Left cardiac atrium (tissue), 4 donors: ENCODE results near the gene FAIM. TPM values are rescaled to one million over a fixed set of nuclear protein-coding genes. Genes with fewer than 3 reads are reported as not detected.
"Not testable (repeated sequence)": the region's sequence is repeated elsewhere in the genome, so short reads cannot be mapped to it uniquely, and the experiment has no call there.

Experiments
- ATAC-seq, 2 donors: fragments of 200-7000 bp; cut with Tn5 transposase; one replicate each; pipeline ENCODE4 v1.9.1; 2020; ENCODE audit warnings: mild to moderate bottlenecking in 2 of 2, moderate library complexity in 2 of 2
- DNase-seq: peaks from one replicate; pipeline ENCODE4 v3.0.0-alpha.2; 2020
- intact Hi-C, 2 donors: fragments of 100-400 bp; cut with DNase I; formaldehyde crosslinking; loops; one replicate each; pipeline versions ENCODE4 v1.14.1 to v1.15.1; 2022 to 2023
- total RNA-seq, 2 donors: library from RNA; stranded (reverse); fragmentation: NEBNext Ultra II Directional; extraction: Animal tissue kit (Norgen Biotek cat#: 25700); gene quantifications; one replicate each; pipeline ENCODE4 v1.2.1, GENCODE V29; 2021
- donor health status: DM: no; HTN: yes; CAD: no.
- donor health status: DM: no; HTN: yes; CAD: no; lungs with severe emphysema.
- donor health status: DM: yes; HTN: yes; CAD: no.
- donor health status: Dilated cardiomyopathy.

Gene FAIM
- total RNA-seq, 2 donors from 2014 or later: 6.8 to 8.0 TPM

GRCh38 chr3:138597186-138597976 is 11.2 kb upstream of the FAIM start:
- intact Hi-C loops, ATAC-seq, DNase-seq: not testable (repeated sequence)

GRCh38 chr3:138598534-138598933 is 10.0 kb upstream of the FAIM start:
- intact Hi-C loops: no loop called here
- ATAC-seq: no peak
- DNase-seq: no peak

GRCh38 chr3:138600100-138600745 is 8.3 kb upstream of the FAIM start:
- DNase-seq: no peak
- ATAC-seq: peak in 1 of 2 donors; percentile 59
- intact Hi-C loops: no loop called here

- intact Hi-C loops, ATAC-seq, DNase-seq: not testable (repeated sequence)
Measured at GRCh38 chr3:138601661-138602060, 6.9 kb upstream of the FAIM start.

DNA sequence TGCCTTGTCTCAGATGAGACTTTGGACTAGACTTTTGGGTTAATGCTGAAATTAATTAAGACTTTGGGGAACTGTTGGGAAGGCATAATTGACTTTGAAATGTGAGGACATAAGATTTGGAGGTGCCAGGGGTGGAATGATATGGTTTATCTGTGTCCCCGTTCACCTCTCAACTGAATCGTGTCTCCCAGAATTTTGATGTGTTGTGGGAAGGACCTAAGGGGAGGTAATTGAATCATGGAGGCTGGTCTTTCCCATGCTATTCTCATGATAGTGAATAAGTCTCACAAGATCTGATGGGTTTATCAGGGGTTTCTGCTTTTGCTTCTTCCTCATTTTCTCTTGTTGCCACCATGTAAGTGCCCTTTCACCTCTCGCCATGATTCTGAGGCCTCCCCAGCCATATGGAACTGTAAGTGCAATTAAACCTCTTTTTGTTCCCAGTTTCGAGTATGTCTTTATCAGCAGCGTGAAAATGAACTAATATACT is 4.4 kb upstream of the FAIM start:
- DNase-seq, ATAC-seq, intact Hi-C loops: not testable (repeated sequence)

DNA sequence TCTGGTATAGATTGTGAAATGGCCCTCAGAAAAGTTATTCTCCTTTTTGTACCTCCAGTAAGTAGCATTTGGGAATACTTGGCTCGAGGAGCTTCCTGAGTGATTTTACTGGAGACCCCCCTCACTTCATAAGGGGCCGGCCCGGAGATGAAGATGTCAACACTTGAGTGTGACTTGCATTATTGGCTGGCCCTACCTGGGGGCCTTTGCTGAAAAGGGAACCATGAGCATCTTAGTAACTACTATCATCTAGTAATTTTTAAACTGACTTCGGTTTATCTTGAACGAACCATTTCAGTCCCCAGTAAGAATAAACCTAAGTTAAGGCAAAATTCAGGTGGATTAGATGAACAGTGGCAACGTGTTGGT is 1.3 kb downstream of the FAIM start:
- intact Hi-C loops: loop anchor here in 1 of 2 donors (10.0 kb wide), 1 partner anchor 75 kb away; no protein-coding TSS in a partner anchor
- DNase-seq (no peak), ATAC-seq (no peak)

DNA sequence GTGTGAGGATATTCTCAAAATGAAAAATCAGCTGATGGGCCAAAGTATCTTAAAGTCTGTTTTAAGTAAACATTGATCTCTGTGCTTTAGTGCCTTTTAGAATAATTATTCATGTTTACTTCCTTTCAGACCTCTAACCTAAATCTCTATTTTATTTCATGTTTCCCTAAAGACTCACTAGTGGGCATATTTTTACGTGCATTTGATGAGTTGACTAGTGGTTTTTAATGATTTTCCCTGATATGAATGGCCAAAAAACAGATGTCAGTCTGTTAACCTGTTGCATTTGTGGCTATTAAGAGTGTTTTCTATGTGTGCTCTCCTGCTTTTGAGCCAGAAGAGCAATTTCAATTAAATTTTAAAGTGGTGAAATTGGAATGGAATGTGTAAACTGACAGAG is 6.9 kb downstream of the FAIM start:
- intact Hi-C loops: loop anchor here in 1 of 2 donors (10.0 kb wide), 1 partner anchor 69 kb away; no protein-coding TSS in a partner anchor
- ATAC-seq: no peak
- no peak for DNase-seq

GRCh38 chr3:138620431-138620830 is 11.9 kb downstream of the FAIM start:
- DNase-seq (no peak), ATAC-seq (no peak)
- intact Hi-C loops: no loop called here

GRCh38 chr3:138624518-138624917 is 15.9 kb downstream of the FAIM start:
- ATAC-seq (no peak), DNase-seq (no peak)
- intact Hi-C loops: no loop called here

GRCh38 chr3:138625707-138626365 is 17.3 kb downstream of the FAIM start:
- ATAC-seq (peak in 1 of 2 donors; percentile 45), DNase-seq (no peak)
- intact Hi-C loops: no loop called here

DNA sequence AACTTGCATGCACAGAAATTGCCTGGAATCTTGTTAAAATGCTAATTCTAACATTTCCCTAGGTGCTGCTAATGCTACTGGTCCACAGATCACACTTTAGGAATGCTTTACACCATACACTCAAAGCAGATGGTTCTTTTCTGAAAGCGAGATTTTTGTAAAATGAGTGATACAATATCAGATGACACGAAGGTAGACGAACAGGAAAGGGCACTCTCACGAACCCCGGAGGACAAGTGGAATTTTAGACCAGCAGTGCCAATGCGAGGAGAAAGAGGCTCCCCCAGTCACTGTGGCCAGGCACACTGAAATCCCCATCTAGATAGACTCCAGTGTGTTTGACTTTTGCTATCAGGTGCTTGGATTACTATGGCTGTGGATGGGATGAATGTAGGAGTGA is 21.0 kb downstream of the FAIM start:
- intact Hi-C loops: no loop called here
- DNase-seq (no peak), ATAC-seq (no peak)

DNA sequence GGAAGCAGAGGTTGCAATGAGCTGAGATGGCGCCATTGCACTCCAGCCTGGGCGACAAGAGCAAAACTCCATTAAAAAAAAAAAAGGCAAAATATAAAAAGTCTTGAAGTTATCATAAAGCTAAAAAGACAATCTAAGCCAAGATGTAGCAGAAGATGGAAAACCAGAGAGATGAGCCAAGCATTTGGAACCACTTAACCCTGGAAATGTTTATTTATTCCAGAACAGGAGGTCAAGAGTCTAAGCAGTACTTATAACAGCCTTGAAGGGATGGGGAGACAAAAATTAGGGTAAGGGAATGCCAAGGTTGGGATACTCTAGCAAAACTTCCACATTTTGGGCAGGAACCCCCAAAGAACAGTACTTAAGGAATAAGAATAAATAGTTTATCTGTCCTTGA is 30.1 kb downstream of the FAIM start:
- no peak for DNase-seq
- ATAC-seq: no peak
- intact Hi-C loops: no loop called here

DNA sequence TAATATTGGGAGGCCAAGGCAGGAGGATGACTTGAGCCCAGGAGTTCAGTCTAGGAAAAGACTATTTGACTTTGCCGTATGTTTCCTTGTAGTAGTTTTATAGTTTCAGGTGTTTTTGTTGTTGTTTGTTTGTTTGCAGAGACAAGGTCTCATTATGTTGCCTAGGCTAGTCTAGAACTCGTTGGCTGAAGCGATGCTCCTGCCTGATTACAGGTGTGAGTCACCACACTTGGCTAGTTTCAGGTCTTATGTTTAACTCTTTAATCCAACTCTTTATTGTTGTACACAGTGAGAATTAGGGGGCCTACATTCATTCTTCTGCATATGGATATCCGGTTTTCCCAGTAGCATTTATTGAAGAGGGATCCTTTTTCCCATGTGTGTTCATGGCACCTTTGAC is 32.0 kb downstream of the FAIM start:
- intact Hi-C loops: no loop called here
- ATAC-seq (no peak), DNase-seq (no peak)

DNA sequence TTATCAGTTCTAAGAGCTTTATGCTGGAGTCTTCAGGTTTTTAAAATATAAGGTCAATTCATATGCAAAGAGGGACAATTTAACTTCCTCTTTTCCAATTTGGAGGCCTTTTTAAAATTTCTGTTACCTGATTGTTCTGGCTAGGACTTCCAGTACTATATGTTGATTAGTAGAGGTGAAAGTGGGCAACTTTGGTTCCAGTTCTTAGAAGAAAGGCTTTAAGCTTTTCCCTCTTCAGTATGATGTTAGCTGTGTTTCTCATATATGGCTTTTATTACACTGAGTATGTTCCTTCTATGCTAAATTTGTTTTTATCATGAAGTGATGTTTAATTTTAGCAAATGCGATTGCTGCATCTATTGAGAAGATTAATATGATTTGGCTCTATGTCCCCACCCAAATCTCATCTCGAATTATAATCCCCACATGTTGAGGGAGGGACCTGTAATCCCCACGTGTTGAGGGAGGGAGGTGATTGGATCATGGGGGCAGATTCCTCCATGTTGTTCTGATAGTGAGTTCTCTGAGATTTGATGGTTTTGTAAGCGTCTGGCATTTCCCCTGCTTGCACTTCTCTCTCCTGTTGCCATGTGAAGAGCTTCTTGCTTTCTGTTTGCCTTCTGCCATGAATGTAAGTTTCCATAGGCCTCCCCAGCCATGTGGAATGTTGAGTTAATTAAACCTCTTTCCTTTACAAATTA is 33.8 kb downstream of the FAIM start:
- intact Hi-C loops: no loop called here
- DNase-seq (no peak), ATAC-seq (no peak)

DNA sequence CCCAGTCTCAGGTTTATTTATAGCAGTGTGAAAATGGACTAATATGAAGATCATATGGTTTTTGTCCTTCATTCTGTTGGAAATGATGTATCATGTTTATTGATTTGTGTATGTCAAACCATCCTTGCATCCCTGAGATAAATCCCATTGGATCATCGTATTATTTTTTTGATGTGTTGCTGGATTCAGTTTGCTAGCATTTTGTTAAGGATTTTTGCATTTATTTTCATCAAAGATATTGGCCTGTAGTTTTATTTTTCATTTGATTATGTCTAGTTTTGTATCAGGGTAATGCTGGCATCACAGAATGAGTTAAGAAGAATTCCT is 34.3 kb downstream of the FAIM start:
- intact Hi-C loops: no loop called here
- DNase-seq (no peak), ATAC-seq (no peak)

- intact Hi-C loops: no loop called here
- ATAC-seq: no peak
- DNase-seq: no peak
Measured at GRCh38 chr3:138646008-138646407, 37.4 kb downstream of the FAIM start.

DNA sequence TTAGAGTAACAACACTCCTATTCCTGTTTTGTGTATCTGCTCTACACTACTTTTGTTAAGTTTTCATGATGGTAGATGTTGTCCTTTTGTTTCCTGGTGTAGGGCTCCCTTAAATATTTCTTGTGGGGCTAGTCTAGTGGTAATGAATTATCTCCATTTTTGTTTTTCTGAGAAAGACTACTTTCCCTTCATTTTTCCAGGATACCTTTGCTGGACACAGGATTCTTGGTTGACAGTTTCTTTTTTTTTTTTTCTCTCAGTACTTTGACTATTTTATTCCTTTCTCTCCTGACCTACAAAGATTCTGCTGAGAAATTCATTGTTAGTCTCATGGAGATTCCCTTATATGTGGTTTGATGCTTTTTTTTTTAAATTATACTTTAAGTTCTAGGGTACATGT is 37.9 kb downstream of the FAIM start:
- no peak for DNase-seq
- intact Hi-C loops: no loop called here
- ATAC-seq: no peak

- no peak for DNase-seq
- intact Hi-C loops: no loop called here
- ATAC-seq: no peak
Measured at GRCh38 chr3:138649134-138649533, 40.6 kb downstream of the FAIM start.

- no peak for DNase-seq
- ATAC-seq: no peak
- intact Hi-C loops: no loop called here
Measured at GRCh38 chr3:138653567-138653966, 45.0 kb downstream of the FAIM start.

DNA sequence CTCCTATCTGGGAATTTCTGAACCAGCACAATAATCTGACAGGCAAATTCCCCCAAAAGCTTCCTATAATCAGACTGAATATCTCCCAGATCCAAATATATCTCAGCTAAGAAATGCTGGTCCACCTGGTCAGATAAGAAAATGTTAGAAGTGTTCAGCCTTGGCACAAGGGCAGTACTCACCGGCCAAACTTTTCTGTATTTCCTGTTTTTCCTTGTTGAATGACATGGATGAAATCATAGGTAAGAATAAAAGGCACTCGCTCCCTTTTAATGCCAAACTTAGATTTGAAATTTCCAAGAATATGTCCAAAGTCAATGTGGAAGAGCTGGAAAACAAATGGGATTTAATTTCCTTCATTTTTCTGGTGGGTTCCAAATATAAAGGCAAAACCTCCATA is 48.9 kb downstream of the FAIM start:
- ATAC-seq (no peak), DNase-seq (no peak)
- intact Hi-C loops: no loop called here
